GM18526 (cell line): ENCODE results near the gene CENPO.

ENCODE experiments used
- POLR2A ChIP-seq: IDR thresholded peaks from 3 replicates; pipeline ENCODE4 v1.6.1; 2011; ENCODE audit not compliant: insufficient read length; ENCODE audit errors: extremely low read depth

Gene CENPO

GRCh38 chr2:24827321-24828237 lies 34.4 kb downstream of the CENPO start:
- TF ChIP-seq POLR2A, result no peak

GRCh38 chr2:24828238-24828996 lies 35.2 kb downstream of the CENPO start:
- no peak for TF ChIP-seq POLR2A

GRCh38 chr2:24830351-24830750 lies 37.1 kb downstream of the CENPO start:
- TF ChIP-seq POLR2A, result no peak

- TF ChIP-seq POLR2A, result no peak
Observed at GRCh38 chr2:24830786-24831185, 37.6 kb downstream of the CENPO start.

GRCh38 chr2:24831221-24832072 lies 38.2 kb downstream of the CENPO start:
- TF ChIP-seq POLR2A, result no peak

GRCh38 chr2:24832073-24832461 lies 38.8 kb downstream of the CENPO start:
- no peak for TF ChIP-seq POLR2A

- no peak for TF ChIP-seq POLR2A
Observed at GRCh38 chr2:24832521-24832920, 39.3 kb downstream of the CENPO start.

- TF ChIP-seq POLR2A, result no peak
Observed at GRCh38 chr2:24832931-24833701, 39.9 kb downstream of the CENPO start.

- TF ChIP-seq POLR2A, result no peak
Observed at GRCh38 chr2:24833821-24834732, 40.9 kb downstream of the CENPO start.

GRCh38 chr2:24834733-24835395 lies 41.6 kb downstream of the CENPO start:
- TF ChIP-seq POLR2A, result no peak

GRCh38 chr2:24836206-24836605 lies 43.0 kb downstream of the CENPO start:
- TF ChIP-seq POLR2A, result no peak

- TF ChIP-seq POLR2A, result no peak
Observed at GRCh38 chr2:24836706-24837105, 43.5 kb downstream of the CENPO start.

GRCh38 chr2:24837996-24838513 lies 44.8 kb downstream of the CENPO start:
- no peak for TF ChIP-seq POLR2A
